ENCODE results near the gene PALD1. TPM values are rescaled to one million over a fixed set of nuclear protein-coding genes. Genes with fewer than 3 reads are reported as not detected.

Gene PALD1
- total and polyA plus RNA-seq, 2 experiments from 2014 or later: 11.9 to 58.2 TPM

DNA sequence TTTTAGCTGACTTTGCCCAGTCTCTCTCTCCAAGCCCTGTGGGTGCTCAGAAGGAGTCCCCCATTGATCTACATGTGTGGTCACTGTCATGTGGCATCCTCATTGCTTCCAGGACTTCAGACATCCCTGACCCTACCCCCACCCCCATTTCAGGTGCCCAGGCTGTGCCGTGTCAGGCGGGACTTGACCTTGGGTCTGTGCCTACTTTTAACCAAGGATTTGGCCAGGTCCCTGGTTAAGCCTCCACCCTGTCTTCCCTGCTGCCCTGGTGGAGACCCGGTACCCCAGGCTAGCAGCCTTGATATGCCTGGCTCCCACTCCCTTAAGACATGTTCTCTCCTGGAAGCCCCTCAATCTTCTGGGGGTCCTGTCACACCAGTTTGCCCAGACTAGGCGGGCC is 92.7 kb downstream of the PALD1 start (continued):
- no peak for TF ChIP-seq JUNB (IDR thresholded peaks at IDR 0.05; ENCODE audit: unreplicated experiment)
- TF ChIP-seq, protein P1, sequence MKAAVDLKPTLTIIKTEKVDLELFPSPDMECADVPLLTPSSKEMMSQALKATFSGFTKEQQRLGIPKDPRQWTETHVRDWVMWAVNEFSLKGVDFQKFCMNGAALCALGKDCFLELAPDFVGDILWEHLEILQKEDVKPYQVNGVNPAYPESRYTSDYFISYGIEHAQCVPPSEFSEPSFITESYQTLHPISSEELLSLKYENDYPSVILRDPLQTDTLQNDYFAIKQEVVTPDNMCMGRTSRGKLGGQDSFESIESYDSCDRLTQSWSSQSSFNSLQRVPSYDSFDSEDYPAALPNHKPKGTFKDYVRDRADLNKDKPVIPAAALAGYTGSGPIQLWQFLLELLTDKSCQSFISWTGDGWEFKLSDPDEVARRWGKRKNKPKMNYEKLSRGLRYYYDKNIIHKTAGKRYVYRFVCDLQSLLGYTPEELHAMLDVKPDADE (IDR thresholded peaks at IDR 0.05): no peak
- TF ChIP-seq POLR2AphosphoS5 (IDR thresholded peaks at IDR 0.05; ENCODE audit: low read depth): no peak

DNA sequence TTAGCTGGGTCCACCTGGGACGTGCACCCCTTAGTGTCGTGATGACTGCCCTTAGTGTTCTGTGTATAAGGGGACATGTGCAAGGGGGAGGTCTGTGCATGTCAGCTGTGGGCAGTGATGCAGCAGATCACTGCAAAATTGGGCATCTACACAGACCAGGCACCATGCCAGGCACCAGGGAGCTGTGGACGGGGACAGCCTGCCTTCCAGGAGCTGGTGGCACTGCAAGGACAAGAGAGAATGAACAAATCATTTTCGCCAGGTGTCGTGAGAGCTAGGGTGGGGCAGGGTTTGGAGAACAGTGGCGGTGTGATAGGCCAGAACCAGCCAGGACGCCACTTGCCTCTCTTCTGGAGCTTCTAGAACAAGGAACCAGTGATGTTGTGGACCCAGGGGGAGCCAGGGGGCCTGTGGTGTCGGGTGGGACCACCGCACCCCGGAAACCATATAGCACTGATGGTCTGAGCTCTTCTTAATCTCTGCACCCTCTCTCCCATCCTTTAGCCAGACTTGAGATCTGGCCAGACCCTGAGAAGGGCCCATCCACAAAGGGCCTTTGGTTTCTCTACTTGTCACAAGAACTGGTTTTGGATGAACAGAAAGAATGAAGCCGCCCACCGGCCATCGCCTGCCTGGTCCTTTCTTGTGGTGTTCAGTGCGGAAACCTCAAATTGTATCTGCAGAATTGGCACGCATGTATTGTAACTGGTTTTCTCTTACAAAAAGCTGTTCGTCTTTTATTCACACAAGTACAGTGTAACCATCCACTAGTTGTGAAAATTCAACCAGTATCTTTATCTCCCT is 93.3 kb downstream of the PALD1 start:
- ATAC-seq (no peak), DNase-seq (ENCODE audit: low spot score) (no peak)
- TF ChIP-seq, protein P1 (IDR thresholded peaks at IDR 0.05): no peak
- no peak for TF ChIP-seq EZH2 (IDR thresholded peaks at IDR 0.05; ENCODE audit: low read depth, unreplicated experiment)
- no peak for TF ChIP-seq STAT1 (IDR thresholded peaks at IDR 0.05; ENCODE audit: unreplicated experiment)
- TF ChIP-seq EZH2phosphoT487 (IDR thresholded peaks at IDR 0.05; ENCODE audit: unreplicated experiment): no peak
- no peaks in the 10 kb centered on the region for H3K4me1 ChIP-seq (ENCODE audit: insufficient read depth)
- H2AFZ ChIP-seq: no peak overlapping the region
- no peaks in the 10 kb centered on the region for H3K9me2 ChIP-seq (ENCODE audit: insufficient read depth)
- H3K27ac ChIP-seq (ENCODE audit: low read depth): no peak overlapping the region
- Mint-ChIP-seq H3K36me3 (ENCODE audit: low read depth) (peaks cover 4% of the 10 kb centered on the region; the same call in 1 of the 3 replicates), H3K4me1 (no peaks in the 10 kb centered on the region), H3K27me3 (ENCODE audit: insufficient read depth, low read depth, poor library complexity) (peaks cover 9% of the 10 kb centered on the region), H3K9me3 (no peaks in the 10 kb centered on the region), H3K4me3 (no peak overlapping the region), H3K27ac (no peak overlapping the region; the same call in 1 of the 2 replicates)
- H3K27me3 ChIP-seq (ENCODE audit: insufficient read depth): no peaks in the 10 kb centered on the region
- H3F3A ChIP-seq (replicated peaks; ENCODE audit: low read depth): no peaks in the 10 kb centered on the region
- no peaks in the 10 kb centered on the region for H3K79me2 ChIP-seq (replicated peaks; ENCODE audit: insufficient read depth)
- no peaks in the 10 kb centered on the region for H4K20me1 ChIP-seq (replicated peaks; ENCODE audit: insufficient read depth)
- no peak overlapping the region for H3K4me2 ChIP-seq
- H3K4me3 ChIP-seq: no peak overlapping the region
- no peaks in the 10 kb centered on the region for H3K36me3 ChIP-seq (ENCODE audit: insufficient read depth)

- Mint-ChIP-seq H3K4me3 (no peak overlapping the region), H3K36me3 (ENCODE audit: low read depth) (no peaks in the 10 kb centered on the region), H3K4me1 (no peaks in the 10 kb centered on the region), H3K27me3 (ENCODE audit: insufficient read depth, low read depth, poor library complexity) (peaks cover 12% of the 10 kb centered on the region), H3K9me3 (no peaks in the 10 kb centered on the region), H3K27ac (no peak overlapping the region)
- no peaks in the 10 kb centered on the region for H3K4me1 ChIP-seq (ENCODE audit: insufficient read depth)
- TF ChIP-seq, protein P2, sequence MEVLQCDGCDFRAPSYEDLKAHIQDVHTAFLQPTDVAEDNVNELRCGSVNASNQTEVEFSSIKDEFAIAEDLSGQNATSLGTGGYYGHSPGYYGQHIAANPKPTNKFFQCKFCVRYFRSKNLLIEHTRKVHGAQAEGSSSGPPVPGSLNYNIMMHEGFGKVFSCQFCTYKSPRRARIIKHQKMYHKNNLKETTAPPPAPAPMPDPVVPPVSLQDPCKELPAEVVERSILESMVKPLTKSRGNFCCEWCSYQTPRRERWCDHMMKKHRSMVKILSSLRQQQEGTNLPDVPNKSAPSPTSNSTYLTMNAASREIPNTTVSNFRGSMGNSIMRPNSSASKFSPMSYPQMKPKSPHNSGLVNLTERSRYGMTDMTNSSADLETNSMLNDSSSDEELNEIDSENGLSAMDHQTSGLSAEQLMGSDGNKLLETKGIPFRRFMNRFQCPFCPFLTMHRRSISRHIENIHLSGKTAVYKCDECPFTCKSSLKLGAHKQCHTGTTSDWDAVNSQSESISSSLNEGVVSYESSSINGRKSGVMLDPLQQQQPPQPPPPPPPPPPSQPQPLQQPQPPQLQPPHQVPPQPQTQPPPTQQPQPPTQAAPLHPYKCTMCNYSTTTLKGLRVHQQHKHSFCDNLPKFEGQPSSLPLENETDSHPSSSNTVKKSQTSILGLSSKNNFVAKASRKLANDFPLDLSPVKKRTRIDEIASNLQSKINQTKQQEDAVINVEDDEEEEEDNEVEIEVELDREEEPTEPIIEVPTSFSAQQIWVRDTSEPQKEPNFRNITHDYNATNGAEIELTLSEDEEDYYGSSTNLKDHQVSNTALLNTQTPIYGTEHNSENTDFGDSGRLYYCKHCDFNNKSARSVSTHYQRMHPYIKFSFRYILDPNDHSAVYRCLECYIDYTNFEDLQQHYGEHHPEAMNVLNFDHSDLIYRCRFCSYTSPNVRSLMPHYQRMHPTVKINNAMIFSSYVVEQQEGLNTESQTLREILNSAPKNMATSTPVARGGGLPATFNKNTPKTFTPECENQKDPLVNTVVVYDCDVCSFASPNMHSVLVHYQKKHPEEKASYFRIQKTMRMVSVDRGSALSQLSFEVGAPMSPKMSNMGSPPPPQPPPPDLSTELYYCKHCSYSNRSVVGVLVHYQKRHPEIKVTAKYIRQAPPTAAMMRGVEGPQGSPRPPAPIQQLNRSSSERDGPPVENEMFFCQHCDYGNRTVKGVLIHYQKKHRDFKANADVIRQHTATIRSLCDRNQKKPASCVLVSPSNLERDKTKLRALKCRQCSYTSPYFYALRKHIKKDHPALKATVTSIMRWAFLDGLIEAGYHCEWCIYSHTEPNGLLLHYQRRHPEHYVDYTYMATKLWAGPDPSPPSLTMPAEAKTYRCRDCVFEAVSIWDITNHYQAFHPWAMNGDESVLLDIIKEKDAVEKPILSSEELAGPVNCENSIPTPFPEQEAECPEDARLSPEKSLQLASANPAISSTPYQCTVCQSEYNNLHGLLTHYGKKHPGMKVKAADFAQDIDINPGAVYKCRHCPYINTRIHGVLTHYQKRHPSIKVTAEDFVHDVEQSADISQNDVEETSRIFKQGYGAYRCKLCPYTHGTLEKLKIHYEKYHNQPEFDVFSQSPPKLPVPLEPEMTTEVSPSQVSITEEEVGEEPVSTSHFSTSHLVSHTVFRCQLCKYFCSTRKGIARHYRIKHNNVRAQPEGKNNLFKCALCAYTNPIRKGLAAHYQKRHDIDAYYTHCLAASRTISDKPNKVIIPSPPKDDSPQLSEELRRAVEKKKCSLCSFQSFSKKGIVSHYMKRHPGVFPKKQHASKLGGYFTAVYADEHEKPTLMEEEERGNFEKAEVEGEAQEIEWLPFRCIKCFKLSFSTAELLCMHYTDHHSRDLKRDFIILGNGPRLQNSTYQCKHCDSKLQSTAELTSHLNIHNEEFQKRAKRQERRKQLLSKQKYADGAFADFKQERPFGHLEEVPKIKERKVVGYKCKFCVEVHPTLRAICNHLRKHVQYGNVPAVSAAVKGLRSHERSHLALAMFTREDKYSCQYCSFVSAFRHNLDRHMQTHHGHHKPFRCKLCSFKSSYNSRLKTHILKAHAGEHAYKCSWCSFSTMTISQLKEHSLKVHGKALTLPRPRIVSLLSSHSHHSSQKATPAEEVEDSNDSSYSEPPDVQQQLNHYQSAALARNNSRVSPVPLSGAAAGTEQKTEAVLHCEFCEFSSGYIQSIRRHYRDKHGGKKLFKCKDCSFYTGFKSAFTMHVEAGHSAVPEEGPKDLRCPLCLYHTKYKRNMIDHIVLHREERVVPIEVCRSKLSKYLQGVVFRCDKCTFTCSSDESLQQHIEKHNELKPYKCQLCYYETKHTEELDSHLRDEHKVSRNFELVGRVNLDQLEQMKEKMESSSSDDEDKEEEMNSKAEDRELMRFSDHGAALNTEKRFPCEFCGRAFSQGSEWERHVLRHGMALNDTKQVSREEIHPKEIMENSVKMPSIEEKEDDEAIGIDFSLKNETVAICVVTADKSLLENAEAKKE (CRISPR knock-in tag; IDR thresholded peaks at IDR 0.05): no peak
- TF ChIP-seq EZH2 (IDR thresholded peaks at IDR 0.05; ENCODE audit: low read depth, unreplicated experiment): no peak
- no peak overlapping the region for H3K4me2 ChIP-seq
- H3F3A ChIP-seq (replicated peaks; ENCODE audit: low read depth): no peaks in the 10 kb centered on the region
- no peak for DNase-seq (ENCODE audit: low spot score)
- H2AFZ ChIP-seq: no peak overlapping the region
- H3K36me3 ChIP-seq (ENCODE audit: insufficient read depth): no peaks in the 10 kb centered on the region
- H4K20me1 ChIP-seq (replicated peaks; ENCODE audit: insufficient read depth): no peaks in the 10 kb centered on the region
- H3K79me2 ChIP-seq (replicated peaks; ENCODE audit: insufficient read depth): no peaks in the 10 kb centered on the region
- H3K4me3 ChIP-seq: no peak overlapping the region
- no peak overlapping the region for H3K27ac ChIP-seq (ENCODE audit: low read depth)
- no peaks in the 10 kb centered on the region for H3K9me2 ChIP-seq (ENCODE audit: insufficient read depth)
- no peaks in the 10 kb centered on the region for H3K27me3 ChIP-seq (ENCODE audit: insufficient read depth)
- ATAC-seq: no peak
These were observed 95.3 kb downstream of the PALD1 start for GRCh38 chr10:70573599-70574506.
